SK-N-MC (cell line): ENCODE data around the gene HAAO.

ENCODE experiments used
- EZH2 ChIP-seq: fragments of 200-600 bp; sonication (generic); IDR thresholded peaks from one replicate; pipeline ENCODE4 v1.6.1; 2017; ENCODE audit warnings: antibody characterized with exemption
- POLR2AphosphoS5 ChIP-seq: IDR thresholded peaks from 2 replicates; pipeline ENCODE4 v1.6.1; 2012; ENCODE audit warnings: mild to moderate bottlenecking, low read depth, low read length, borderline replicate concordance

DNA sequence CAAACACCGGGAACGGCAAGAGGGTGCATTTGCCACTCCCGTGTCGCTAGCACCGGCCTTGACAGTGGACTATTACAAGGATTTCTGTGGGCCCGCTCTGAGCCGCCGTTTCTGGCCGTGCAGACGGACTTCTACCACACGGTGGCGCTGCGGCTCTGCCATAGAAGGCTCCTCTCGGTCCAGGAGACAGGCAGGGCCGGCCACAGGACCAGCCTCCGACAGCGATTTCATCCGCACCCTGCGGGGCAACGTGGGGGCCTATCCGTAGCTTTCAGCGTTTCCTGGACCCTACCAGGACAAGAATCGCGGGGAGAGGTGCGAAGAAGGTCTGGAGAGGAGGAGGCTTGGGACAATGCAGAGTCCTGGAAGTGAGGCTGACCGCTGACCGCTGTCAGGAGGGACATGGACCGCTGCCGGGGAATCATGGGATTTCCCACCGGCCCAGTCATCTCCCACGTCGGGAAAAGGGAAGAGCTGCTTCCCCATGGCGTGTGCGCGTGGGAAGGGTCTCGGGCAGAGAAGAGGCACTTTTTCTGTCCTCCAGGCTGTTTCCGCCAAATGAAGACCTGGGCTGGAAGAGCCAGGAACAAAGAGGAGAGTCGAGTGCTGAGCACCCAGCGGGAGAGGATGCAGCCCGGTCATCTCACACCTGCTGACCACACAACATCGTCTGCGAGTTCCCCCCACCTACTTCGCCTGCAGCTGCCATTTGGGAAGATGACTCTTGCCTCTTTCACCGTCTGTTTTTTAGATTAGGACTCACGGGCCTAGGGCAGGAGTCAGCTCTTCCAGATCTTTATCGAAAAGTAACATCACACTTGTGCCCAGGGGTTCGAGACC is 35.5 kb upstream of the HAAO start:
- TF ChIP-seq EZH2 (no peak), POLR2AphosphoS5 (no peak)
